HepG2 (cell line): ENCODE results near the gene C4orf54. TPM values are rescaled to one million over a fixed set of nuclear protein-coding genes. Genes with fewer than 3 reads are reported as not detected.

Experiments used
- ATAC-seq: fragments of 200-7000 bp; cut with Tn5 transposase; 3 replicates; pipeline ENCODE4 v1.9.1; 2020; ENCODE audit warnings: mild to moderate bottlenecking, moderate library complexity
- BruUV-seq: library from RNA; stranded (reverse); fragments of 400-500 nt; replicated peaks from 2 replicates; lab custom pipeline; 2021; lab: Mats Ljungman, UMichigan
- CTCF ChIA-PET: fragments of 300-600 bp; formaldehyde crosslinking; extraction: SDS; loops from one replicate; lab custom pipeline; 2021; ENCODE audit warnings: low total read pairs, inconsistent platforms, low intra/inter-chr PET ratio; lab: Yijun Ruan, JAX
- POLR2A ChIA-PET: fragments of 350-600 bp; sonication (Branson Sonifier 250); formaldehyde crosslinking; loops from one replicate; lab custom pipeline; 2020; ENCODE audit warnings: antibody characterized with exemption, inconsistent platforms; lab: Yijun Ruan, JAX
- DNase-seq: peaks from one replicate; pipeline ENCODE4 v3.0.0-alpha.2; 2015; ENCODE audit warnings: low spot score
- FAIRE-seq: peaks from 3 replicates; lab custom pipeline; 2011; peaks lifted over from hg19 to GRCh38; lab: Jason Lieb, UNC
- H2AFZ ChIP-seq: one replicate; pipeline ENCODE4 v1.6.1; 2011; ENCODE audit warnings: low read length, inconsistent platforms
- H3K27ac ChIP-seq: fragments of 300-600 bp; 3 replicates; pipeline ENCODE4 v1.8.0; 2011; ENCODE audit warnings: mixed run types, mild to moderate bottlenecking, mixed read lengths, low read length, inconsistent platforms; ENCODE audit not compliant: insufficient read depth; ENCODE audit errors: extremely low read length
- H3K27me3 ChIP-seq, 2 experiments: fragments of 200-600 bp in 1 of 2; 2 replicates in 1 of 2; 3 replicates in 1 of 2; pipeline versions ENCODE4 v1.6.0 to v1.8.0; 2011; ENCODE audit warnings: low read length in 2 of 2, mild to moderate bottlenecking in 2 of 2, moderate library complexity in 2 of 2, inconsistent platforms in 1 of 2; ENCODE audit not compliant: insufficient read depth in 2 of 2, control insufficient read depth in 1 of 2
- H3K36me3 ChIP-seq, 2 experiments: fragments of 200-600 bp in 1 of 2; replicated peaks in 1 of 2; 2 replicates in 1 of 2; 3 replicates in 1 of 2; pipeline versions ENCODE4 v1.5.1 to v1.8.0; 2011; ENCODE audit warnings: low read length in 2 of 2, inconsistent platforms in 1 of 2; ENCODE audit not compliant: insufficient read depth in 2 of 2, control insufficient read depth in 1 of 2
- H3K4me1 ChIP-seq: 2 replicates; pipeline ENCODE4 v1.5.1; 2012; ENCODE audit warnings: low read length, inconsistent platforms; ENCODE audit not compliant: insufficient read depth
- H3K4me2 ChIP-seq: 2 replicates; pipeline ENCODE4 v1.6.0; 2011; ENCODE audit warnings: low read depth, low read length, inconsistent platforms
- H3K4me3 ChIP-seq, 3 experiments: fragments of 200-600 bp in 1 of 3; sonication (generic), shearing (Covaris generic) in 1 of 3; replicated peaks in 1 of 3; 2 replicates each; pipeline ENCODE4 v1.5.1; 2011 to 2016; ENCODE audit warnings: low read length in 3 of 3, inconsistent platforms in 2 of 3, low read depth in 2 of 3, mild to moderate bottlenecking in 2 of 3, control low read depth in 1 of 3, mixed read lengths in 1 of 3; ENCODE audit not compliant: insufficient read depth in 1 of 3
- H3K79me2 ChIP-seq: one replicate; pipeline ENCODE4 v1.6.1; 2011; ENCODE audit warnings: low read length, inconsistent platforms; ENCODE audit not compliant: insufficient read depth
- H3K9ac ChIP-seq: 2 replicates; pipeline ENCODE4 v1.6.0; 2011; ENCODE audit warnings: mild to moderate bottlenecking, low read depth, low read length, inconsistent platforms; ENCODE audit not compliant: insufficient read depth
- H3K9me3 ChIP-seq: 2 replicates; pipeline ENCODE4 v1.5.1; 2012; ENCODE audit warnings: mild to moderate bottlenecking, low read length
- H4K20me1 ChIP-seq: 2 replicates; pipeline ENCODE4 v1.6.0; 2011; ENCODE audit warnings: inconsistent platforms, mild to moderate bottlenecking, low read length, moderate library complexity; ENCODE audit not compliant: insufficient read depth
- ATF7-NPFF ChIP-seq: sonication (generic); formaldehyde crosslinking; IDR thresholded peaks from 2 replicates; pipeline ENCODE4 v1.8.1; 2023; ENCODE audit warnings: mild to moderate bottlenecking, low read depth, missing genetic modification reagents, moderate library complexity
- CAMTA2 ChIP-seq: sonication (generic); formaldehyde crosslinking; IDR thresholded peaks from 2 replicates; pipeline ENCODE4 v1.4.0; 2020; ENCODE audit warnings: mild to moderate bottlenecking, missing genetic modification reagents, borderline replicate concordance
- CEBPB ChIP-seq: IDR thresholded peaks from 2 replicates; pipeline ENCODE4 v1.6.1; 2011; ENCODE audit warnings: low read depth, low read length, improper control_type of control experiment, borderline replicate concordance
- EEA1 ChIP-seq: sonication (generic); formaldehyde crosslinking; IDR thresholded peaks from 2 replicates; pipeline ENCODE4 v1.5.1; 2020; ENCODE audit warnings: mild to moderate bottlenecking, missing genetic modification reagents, borderline replicate concordance
- NFIB ChIP-seq: sonication (generic); formaldehyde crosslinking; IDR thresholded peaks from 2 replicates; pipeline ENCODE4 v1.9.0; 2021; ENCODE audit warnings: missing genetic modification reagents, mild to moderate bottlenecking, borderline replicate concordance
- SNAI1 ChIP-seq: sonication (generic); formaldehyde crosslinking; IDR thresholded peaks from 2 replicates; pipeline ENCODE4 v1.5.0; 2020; ENCODE audit warnings: mild to moderate bottlenecking, missing genetic modification reagents, borderline replicate concordance
- TBL1XR1 ChIP-seq: fragments of 150-350 bp; IDR thresholded peaks from 2 replicates; pipeline ENCODE4 v1.6.1; 2014; ENCODE audit warnings: borderline replicate concordance, low read length; ENCODE audit not compliant: partially characterized antibody
- U2AF2 ChIP-seq: fragments of 200-400 bp; formaldehyde crosslinking; IDR thresholded peaks from 2 replicates; pipeline ENCODE4 v1.6.1; 2017; ENCODE audit warnings: low read depth, mild to moderate bottlenecking, low read length
- ZBTB25 ChIP-seq: IDR thresholded peaks from 2 replicates; pipeline ENCODE4 v1.6.1; 2018; ENCODE audit warnings: missing genetic modification reagents
- ZNF224 ChIP-seq: sonication (generic); formaldehyde crosslinking; IDR thresholded peaks from 2 replicates; pipeline ENCODE4 v1.5.0; 2020; ENCODE audit warnings: mild to moderate bottlenecking, missing genetic modification reagents
- ZNF468 ChIP-seq: sonication (generic); formaldehyde crosslinking; IDR thresholded peaks from 2 replicates; pipeline ENCODE4 v1.8.0; 2022; ENCODE audit warnings: mild to moderate bottlenecking, moderate library complexity, missing genetic modification reagents
- ZNF570 ChIP-seq: sonication (generic); formaldehyde crosslinking; IDR thresholded peaks from 2 replicates; pipeline ENCODE4 v1.4.0; 2020; ENCODE audit warnings: mild to moderate bottlenecking, missing genetic modification reagents, borderline replicate concordance
- ZNF891 ChIP-seq: sonication (generic); formaldehyde crosslinking; IDR thresholded peaks from 2 replicates; pipeline ENCODE4 v1.5.0; 2020; ENCODE audit warnings: mild to moderate bottlenecking, missing genetic modification reagents
- WGBS: methylation state at CpG from one replicate; pipeline ENCODE4 v1.1.6; 2017; ENCODE audit warnings: low lambda C conversion rate; 5-methylcytosine and 5-hydroxymethylcytosine counted together
- in situ Hi-C: cut with HindIII; loops from 2 replicates; pipeline ENCODE4 v1.10.0; 2017; ENCODE audit warnings: low pct_unique_long_range_greater_than_20kb; ENCODE audit not compliant: extremely low pct_ligation_motif_present
- intact Hi-C: fragments of 100-400 bp; cut with micrococcal nuclease; formaldehyde crosslinking; loops from one replicate; pipeline ENCODE4 v1.10.0; 2022; ENCODE audit not compliant: unreplicated experiment
- polyA plus RNA-seq, 8 experiments: library from polyadenylated mRNA; depleted of rRNA in 3 of 8; stranded (reverse) in 7 of 8; unstranded in 1 of 8; fragments of >200 nt; fragmentation: Illumina TruSeq in 4 of 8; extraction: Trizol in 4 of 8; gene quantifications; 2 replicates each; pipeline versions ENCODE4 v1.2.1 to v1.2.3, GENCODE V29; 2011 to 2016; ENCODE audit warnings: low read depth in 4 of 8, missing spikeins in 1 of 8, mixed read lengths in 1 of 8; ENCODE audit not compliant: insufficient read depth in 1 of 8
- total RNA-seq, 5 experiments: library from RNA; depleted of rRNA; stranded (reverse); fragments of >200 nt; fragmentation: Illumina TruSeq; extraction: Trizol; gene quantifications; 2 replicates each; pipeline ENCODE4 v1.2.3, GENCODE V29; 2016; ENCODE audit warnings: low read depth in 1 of 5

Gene C4orf54
- total and polyA plus RNA-seq, 2 of the 13 experiments (the other 11 are each of a cell fraction or from before 2014, with no cell fraction given), result not detected

GRCh38 chr4:99636422-99636821 is 21.2 kb downstream of the C4orf54 start:
- intact Hi-C loops (no loop called here), in situ Hi-C loops (no loop called here)
- BruUV-seq, result no TSS peak
- Histone ChIP-seq H2AFZ (no peak overlapping the region), H3K79me2 (no peaks in the 10 kb centered on the region), H3K36me3 (no peaks in the 10 kb centered on the region), H3K4me2 (no peak overlapping the region), H3K27me3 (no peaks in the 10 kb centered on the region), H3K9me3 (no peaks in the 10 kb centered on the region), H3K4me3 (no peak overlapping the region), H3K9ac (no peak overlapping the region), H3K27ac (no peak overlapping the region), H4K20me1 (no peaks in the 10 kb centered on the region), H3K4me1 (no peaks in the 10 kb centered on the region)
- CTCF ChIA-PET, result no interaction called here
- POLR2A ChIA-PET, result no interaction called here
- FAIRE-seq (no peak), DNase-seq (no peak), ATAC-seq (no peak)
- WGBS, result 45% methylated on average over 2 of the region's 2 CpGs
- TF ChIP-seq ZNF224 (CRISPR knock-in tag) (no peak), SNAI1 (no peak), CAMTA2 (CRISPR knock-in tag) (no peak), ZNF468 (no peak), CEBPB (peak; percentile 55; the same call in 1 of the 2 replicates)

GRCh38 chr4:99635601-99636000 is 22.0 kb downstream of the C4orf54 start:
- no peak for FAIRE-seq
- POLR2A ChIA-PET, result no interaction called here
- Histone ChIP-seq H3K4me1 (no peaks in the 10 kb centered on the region), H3K27ac (no peak overlapping the region), H3K9ac (no peak overlapping the region), H3K4me3 (no peak overlapping the region), H3K4me2 (no peak overlapping the region), H3K27me3 (no peaks in the 10 kb centered on the region), H4K20me1 (no peaks in the 10 kb centered on the region), H3K79me2 (no peaks in the 10 kb centered on the region), H3K9me3 (no peaks in the 10 kb centered on the region), H2AFZ (no peak overlapping the region), H3K36me3 (no peaks in the 10 kb centered on the region)
- no peak for DNase-seq
- intact Hi-C loops, result no loop called here
- TF ChIP-seq EEA1 (no peak), NFIB (CRISPR knock-in tag) (no peak), TBL1XR1 (no peak), ZNF570 (CRISPR knock-in tag) (no peak), ATF7-NPFF (CRISPR knock-in tag) (no peak), ZNF891 (CRISPR knock-in tag) (no peak), ZBTB25 (no peak), U2AF2 (no peak)
- no TSS peak for BruUV-seq
- ATAC-seq, result no peak; the same call in 2 of the 3 replicates
- in situ Hi-C loops, result no loop called here
- 20% methylated on average over 3 of the region's 3 CpGs for WGBS
- CTCF ChIA-PET, result no interaction called here
